Prostate gland (tissue), 2 donors: ENCODE results near the gene KCNE5.

Source experiments
- POLR2A ChIP-seq: fragments of 450-650 bp; IDR thresholded peaks from one replicate; pipeline ENCODE4 v1.6.1; 2016; ENCODE audit warnings: antibody characterized with exemption, mild to moderate bottlenecking
- TF ChIP-seq, protein P1 (sequence below), 4 experiments: fragments of 200-600 bp in 2 of 4; fragments of 450-650 bp in 2 of 4; sonication (generic) in 2 of 4; IDR thresholded peaks; 1 replicate in 3 of 4; 2 replicates in 1 of 4; pipeline ENCODE4 v1.5.1; 2016 to 2019; ENCODE audit warnings: antibody characterized with exemption in 4 of 4, mild to moderate bottlenecking in 2 of 4, moderate library complexity in 2 of 4

DNA sequence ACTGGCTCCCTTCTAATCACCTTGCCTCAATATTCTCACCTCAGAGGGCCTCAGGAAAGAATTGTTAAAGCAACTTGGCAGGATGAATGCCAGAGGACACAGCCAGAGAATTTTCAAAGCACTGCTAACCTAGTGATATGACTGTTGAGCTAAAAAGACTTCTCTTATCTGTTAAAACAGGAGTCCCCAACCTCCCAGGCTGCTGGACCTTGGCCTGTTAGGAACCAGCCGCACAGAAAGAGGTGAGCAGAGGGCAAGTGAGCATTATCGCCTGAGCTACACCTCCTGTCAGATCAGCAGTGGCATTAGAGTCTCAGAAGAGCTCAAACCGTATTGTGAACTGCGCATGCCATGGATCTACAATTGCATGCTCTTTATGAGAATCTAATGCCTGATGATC, 1.7 kb upstream of the KCNE5 start:
- TF ChIP-seq, protein P1, sequence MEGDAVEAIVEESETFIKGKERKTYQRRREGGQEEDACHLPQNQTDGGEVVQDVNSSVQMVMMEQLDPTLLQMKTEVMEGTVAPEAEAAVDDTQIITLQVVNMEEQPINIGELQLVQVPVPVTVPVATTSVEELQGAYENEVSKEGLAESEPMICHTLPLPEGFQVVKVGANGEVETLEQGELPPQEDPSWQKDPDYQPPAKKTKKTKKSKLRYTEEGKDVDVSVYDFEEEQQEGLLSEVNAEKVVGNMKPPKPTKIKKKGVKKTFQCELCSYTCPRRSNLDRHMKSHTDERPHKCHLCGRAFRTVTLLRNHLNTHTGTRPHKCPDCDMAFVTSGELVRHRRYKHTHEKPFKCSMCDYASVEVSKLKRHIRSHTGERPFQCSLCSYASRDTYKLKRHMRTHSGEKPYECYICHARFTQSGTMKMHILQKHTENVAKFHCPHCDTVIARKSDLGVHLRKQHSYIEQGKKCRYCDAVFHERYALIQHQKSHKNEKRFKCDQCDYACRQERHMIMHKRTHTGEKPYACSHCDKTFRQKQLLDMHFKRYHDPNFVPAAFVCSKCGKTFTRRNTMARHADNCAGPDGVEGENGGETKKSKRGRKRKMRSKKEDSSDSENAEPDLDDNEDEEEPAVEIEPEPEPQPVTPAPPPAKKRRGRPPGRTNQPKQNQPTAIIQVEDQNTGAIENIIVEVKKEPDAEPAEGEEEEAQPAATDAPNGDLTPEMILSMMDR (IDR thresholded peaks at IDR 0.05): no peak
- no peak for TF ChIP-seq POLR2A
